SK-N-MC (cell line): Measurements from ENCODE around the gene GTF3C1.

ENCODE experiments used
- EZH2 ChIP-seq: fragments of 200-600 bp; sonication (generic); IDR thresholded peaks from one replicate; pipeline ENCODE4 v1.6.1; 2017; ENCODE audit warnings: antibody characterized with exemption
- FOXP2 ChIP-seq: optimal IDR thresholded peaks from 2 replicates; pipeline ENCODE3; 2011; ENCODE audit warnings: mild to moderate bottlenecking, moderate library complexity; ENCODE audit not compliant: insufficient read depth; ENCODE audit errors: extremely low read length, control extremely low read depth
- POLR2AphosphoS5 ChIP-seq: IDR thresholded peaks from 2 replicates; pipeline ENCODE4 v1.6.1; 2012; ENCODE audit warnings: mild to moderate bottlenecking, low read depth, low read length, borderline replicate concordance

DNA sequence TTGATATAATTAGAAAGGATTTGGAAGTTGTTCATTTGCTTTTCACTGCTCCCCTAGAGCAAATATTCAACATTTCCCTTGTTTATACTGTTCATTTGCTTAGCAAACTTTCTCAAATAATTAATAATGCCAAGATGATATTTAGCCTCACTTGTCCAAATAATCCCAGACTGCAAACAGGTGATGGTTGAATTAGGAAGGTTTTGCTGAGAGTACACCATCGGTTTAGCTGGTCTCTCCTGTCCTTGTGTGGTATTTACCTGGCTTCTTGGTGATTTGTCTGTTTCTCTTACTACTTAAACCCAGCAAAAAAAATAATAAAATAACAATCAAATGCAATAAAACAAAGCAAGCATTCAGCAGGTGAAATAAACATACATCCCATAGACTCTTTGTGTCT, 6.8 kb upstream of the GTF3C1 start:
- TF ChIP-seq POLR2AphosphoS5 (no peak), EZH2 (no peak), FOXP2 (no peak)
